PC-9 (cell line): Measurements from ENCODE around the gene ECHDC1. TPM values are rescaled to one million over a fixed set of nuclear protein-coding genes. Genes with fewer than 3 reads are reported as not detected.

ENCODE experiments used
- BruUV-seq: library from RNA; stranded (reverse); fragments of 400-500 nt; replicated peaks from 2 replicates; lab custom pipeline; 2021; lab: Mats Ljungman, UMichigan
- CTCF ChIA-PET: fragments of 300-600 bp; sonication (Branson Sonifier 250); formaldehyde crosslinking; loops from one replicate; lab custom pipeline; 2022; ENCODE audit warnings: antibody characterized with exemption; lab: Charles Lee
- POLR2A ChIA-PET: fragments of 300-600 bp; sonication (Branson Sonifier 250); formaldehyde crosslinking; loops from one replicate; lab custom pipeline; 2022; ENCODE audit warnings: antibody characterized with exemption; ENCODE audit not compliant: unreplicated experiment; lab: Charles Lee
- DNase-seq, 2 experiments: peaks; one replicate each; pipeline versions ENCODE4 v3.0.0 to v3.0.0-alpha.2; 2015 to 2022; ENCODE audit warnings: mixed read lengths in 1 of 2
- H2AFZ ChIP-seq: fragments of 200-600 bp; sonication (generic); 2 replicates; pipeline ENCODE4 v1.8.1; 2017; ENCODE audit warnings: antibody characterized with exemption
- H3F3A ChIP-seq: fragments of 200-600 bp; sonication (generic); 2 replicates; pipeline ENCODE4 v1.8.1; 2017; ENCODE audit warnings: antibody characterized with exemption, mild to moderate bottlenecking, low read depth; ENCODE audit not compliant: insufficient read depth
- H3K27ac ChIP-seq: fragments of 200-600 bp; sonication (generic); 2 replicates; pipeline ENCODE4 v1.6.1; 2016; ENCODE audit warnings: mixed run types
- H3K27me3 ChIP-seq: fragments of 200-600 bp; sonication (generic); 2 replicates; pipeline ENCODE4 v1.6.1; 2016; ENCODE audit warnings: low read depth, mixed run types; ENCODE audit not compliant: insufficient read depth
- H3K36me3 ChIP-seq: fragments of 200-600 bp; sonication (generic); 2 replicates; pipeline ENCODE4 v1.6.1; 2016; ENCODE audit warnings: low read depth, mixed run types
- H3K4me1 ChIP-seq: fragments of 200-600 bp; sonication (generic); replicated peaks from 2 replicates; pipeline ENCODE4 v1.6.1; 2016; ENCODE audit warnings: mixed run types; ENCODE audit not compliant: insufficient read depth
- H3K4me2 ChIP-seq: fragments of 200-600 bp; sonication (generic); 2 replicates; pipeline ENCODE4 v1.6.1; 2017; ENCODE audit warnings: mixed run types
- H3K4me3 ChIP-seq: fragments of 200-600 bp; sonication (generic); 2 replicates; pipeline ENCODE4 v1.6.1; 2016; ENCODE audit warnings: mixed run types
- H3K79me2 ChIP-seq: fragments of 200-600 bp; sonication (generic); 2 replicates; pipeline ENCODE4 v1.6.1; 2017; ENCODE audit warnings: low read depth, mixed run types
- H3K9me2 ChIP-seq: fragments of 200-600 bp; sonication (generic); 2 replicates; pipeline ENCODE4 v1.8.1; 2017; ENCODE audit warnings: mild to moderate bottlenecking; ENCODE audit not compliant: insufficient read depth
- H3K9me3 ChIP-seq: fragments of 200-600 bp; sonication (generic); 2 replicates; pipeline ENCODE4 v1.8.1; 2016; ENCODE audit warnings: low read depth; ENCODE audit not compliant: insufficient read depth
- H4K20me1 ChIP-seq: fragments of 200-600 bp; sonication (generic); 2 replicates; pipeline ENCODE4 v1.8.1; 2017; ENCODE audit not compliant: insufficient read depth
- EZH2 ChIP-seq: fragments of 200-600 bp; sonication (generic); IDR thresholded peaks from 2 replicates; pipeline ENCODE4 v1.8.0; 2017; ENCODE audit warnings: antibody characterized with exemption, low read depth
- intact Hi-C: fragments of 100-400 bp; cut with micrococcal nuclease; formaldehyde crosslinking; loops from one replicate; pipeline ENCODE4 v1.10.0; 2022; ENCODE audit not compliant: unreplicated experiment
- total RNA-seq: library from RNA; stranded (reverse); gene quantifications from 2 replicates; pipeline ENCODE4 v1.2.3, GENCODE V29; 2021
- TF ChIP-seq, protein P1 (sequence below): fragments of 200-600 bp; sonication (generic); conservative IDR thresholded peaks from 2 replicates; pipeline ENCODE4 v1.6.1; 2017; ENCODE audit warnings: mixed run types, antibody characterized with exemption, mild to moderate bottlenecking, moderate library complexity

The ECHDC1 gene
- total RNA-seq, 1 experiment from 2014 or later, result 50.4 TPM

- H3K4me3 ChIP-seq, result peak overlapping the region; percentile 90
- peak overlapping the region; percentile 95 for H3K4me2 ChIP-seq
- TF ChIP-seq, protein P1, sequence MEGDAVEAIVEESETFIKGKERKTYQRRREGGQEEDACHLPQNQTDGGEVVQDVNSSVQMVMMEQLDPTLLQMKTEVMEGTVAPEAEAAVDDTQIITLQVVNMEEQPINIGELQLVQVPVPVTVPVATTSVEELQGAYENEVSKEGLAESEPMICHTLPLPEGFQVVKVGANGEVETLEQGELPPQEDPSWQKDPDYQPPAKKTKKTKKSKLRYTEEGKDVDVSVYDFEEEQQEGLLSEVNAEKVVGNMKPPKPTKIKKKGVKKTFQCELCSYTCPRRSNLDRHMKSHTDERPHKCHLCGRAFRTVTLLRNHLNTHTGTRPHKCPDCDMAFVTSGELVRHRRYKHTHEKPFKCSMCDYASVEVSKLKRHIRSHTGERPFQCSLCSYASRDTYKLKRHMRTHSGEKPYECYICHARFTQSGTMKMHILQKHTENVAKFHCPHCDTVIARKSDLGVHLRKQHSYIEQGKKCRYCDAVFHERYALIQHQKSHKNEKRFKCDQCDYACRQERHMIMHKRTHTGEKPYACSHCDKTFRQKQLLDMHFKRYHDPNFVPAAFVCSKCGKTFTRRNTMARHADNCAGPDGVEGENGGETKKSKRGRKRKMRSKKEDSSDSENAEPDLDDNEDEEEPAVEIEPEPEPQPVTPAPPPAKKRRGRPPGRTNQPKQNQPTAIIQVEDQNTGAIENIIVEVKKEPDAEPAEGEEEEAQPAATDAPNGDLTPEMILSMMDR, result no peak
- no peak for TF ChIP-seq EZH2
- intact Hi-C loops, result no loop called here
- peaks cover 16% of the 10 kb centered on the region for H3F3A ChIP-seq
- H3K9me3 ChIP-seq, result no peaks in the 10 kb centered on the region
- peak overlapping the region; percentile 77 for H3K27ac ChIP-seq
- ChIA-PET POLR2A (no interaction called here), CTCF (no interaction called here)
- no peaks in the 10 kb centered on the region for H3K9me2 ChIP-seq
- H3K4me1 ChIP-seq, result peaks cover 75% of the 10 kb centered on the region
- peak overlapping the region; percentile 95 for H2AFZ ChIP-seq
- TSS peak; percentile 54 for BruUV-seq
- no peaks in the 10 kb centered on the region for H3K27me3 ChIP-seq
- H3K79me2 ChIP-seq, result peaks cover 77% of the 10 kb centered on the region
- no peaks in the 10 kb centered on the region; the same call in none of the 2 replicates for H4K20me1 ChIP-seq
- peak in 1 of 2 experiments; percentile 78 for DNase-seq
- H3K36me3 ChIP-seq, result peaks cover 8% of the 10 kb centered on the region; the same call in 1 of the 2 replicates
Observed at GRCh38 chr6:127342296-127342945, 988 bp downstream of the ECHDC1 start.

- DNase-seq, result no peak
- Histone ChIP-seq H3K27ac (0 out of 2 replicates have a peak overlapping the region, but pooled peaks have one; percentile 77), H3K79me2 (peaks cover 84% of the 10 kb centered on the region), H3K27me3 (no peaks in the 10 kb centered on the region), H3K36me3 (peaks cover 9% of the 10 kb centered on the region; the same call in 1 of the 2 replicates), H3K4me1 (peaks cover 69% of the 10 kb centered on the region), H3K4me2 (peak overlapping the region; percentile 95), H3K9me3 (no peaks in the 10 kb centered on the region), H3K4me3 (peak overlapping the region; percentile 90), H3K9me2 (no peaks in the 10 kb centered on the region), H4K20me1 (no peaks in the 10 kb centered on the region; the same call in none of the 2 replicates), H3F3A (peaks cover 11% of the 10 kb centered on the region), H2AFZ (0 out of 2 replicates have a peak overlapping the region, but pooled peaks have one; percentile 95)
- no peak for TF ChIP-seq EZH2
- TF ChIP-seq, protein P1, result no peak
- ChIA-PET POLR2A (no interaction called here), CTCF (no interaction called here)
- BruUV-seq, result no TSS peak
- intact Hi-C loops, result no loop called here
Observed at GRCh38 chr6:127341471-127342202, 1.8 kb downstream of the ECHDC1 start.

DNA sequence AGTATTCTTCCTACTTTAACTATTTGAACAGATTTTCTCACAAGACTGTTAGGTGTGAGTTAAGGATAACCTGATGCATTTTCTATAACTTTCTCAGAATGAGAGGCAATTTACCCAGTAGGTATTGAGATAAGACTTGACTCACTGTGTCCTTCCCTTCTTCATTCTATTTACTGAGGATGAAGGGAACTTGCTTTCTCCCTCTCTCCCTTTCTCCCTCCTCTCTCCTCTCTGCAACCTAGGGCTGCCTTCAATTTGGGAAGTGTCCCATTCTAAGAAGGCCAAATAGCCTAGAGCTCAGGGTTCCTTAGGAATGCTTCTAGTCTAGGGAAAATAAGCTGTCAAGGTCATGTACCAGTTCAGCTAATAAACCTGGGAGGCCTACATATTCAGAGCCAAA is 3.2 kb downstream of the ECHDC1 start:
- peaks cover 95% of the 10 kb centered on the region for H3K79me2 ChIP-seq
- no peaks in the 10 kb centered on the region; the same call in none of the 2 replicates for H4K20me1 ChIP-seq
- no peaks in the 10 kb centered on the region for H3F3A ChIP-seq
- peaks cover 54% of the 10 kb centered on the region for H3K4me1 ChIP-seq
- ChIA-PET POLR2A (no interaction called here), CTCF (no interaction called here)
- no peak overlapping the region for H3K4me3 ChIP-seq
- H2AFZ ChIP-seq, result no peak overlapping the region
- DNase-seq, result no peak
- TF ChIP-seq EZH2, result no peak
- TF ChIP-seq, protein P1, result no peak
- no peaks in the 10 kb centered on the region for H3K9me2 ChIP-seq
- no TSS peak for BruUV-seq
- H3K27me3 ChIP-seq, result no peaks in the 10 kb centered on the region
- intact Hi-C loops, result no loop called here
- no peak overlapping the region for H3K27ac ChIP-seq
- H3K4me2 ChIP-seq, result peak overlapping the region; percentile 21
- peaks cover 9% of the 10 kb centered on the region; the same call in 1 of the 2 replicates for H3K36me3 ChIP-seq
- H3K9me3 ChIP-seq, result no peaks in the 10 kb centered on the region
